ENCODE measurements around the gene LPAR1.
"Not testable (repeated sequence)": the region's sequence is repeated elsewhere in the genome, so short reads cannot be mapped to it uniquely, and the experiment has no call there.

The LPAR1 gene, protein sequence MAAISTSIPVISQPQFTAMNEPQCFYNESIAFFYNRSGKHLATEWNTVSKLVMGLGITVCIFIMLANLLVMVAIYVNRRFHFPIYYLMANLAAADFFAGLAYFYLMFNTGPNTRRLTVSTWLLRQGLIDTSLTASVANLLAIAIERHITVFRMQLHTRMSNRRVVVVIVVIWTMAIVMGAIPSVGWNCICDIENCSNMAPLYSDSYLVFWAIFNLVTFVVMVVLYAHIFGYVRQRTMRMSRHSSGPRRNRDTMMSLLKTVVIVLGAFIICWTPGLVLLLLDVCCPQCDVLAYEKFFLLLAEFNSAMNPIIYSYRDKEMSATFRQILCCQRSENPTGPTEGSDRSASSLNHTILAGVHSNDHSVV

DNA sequence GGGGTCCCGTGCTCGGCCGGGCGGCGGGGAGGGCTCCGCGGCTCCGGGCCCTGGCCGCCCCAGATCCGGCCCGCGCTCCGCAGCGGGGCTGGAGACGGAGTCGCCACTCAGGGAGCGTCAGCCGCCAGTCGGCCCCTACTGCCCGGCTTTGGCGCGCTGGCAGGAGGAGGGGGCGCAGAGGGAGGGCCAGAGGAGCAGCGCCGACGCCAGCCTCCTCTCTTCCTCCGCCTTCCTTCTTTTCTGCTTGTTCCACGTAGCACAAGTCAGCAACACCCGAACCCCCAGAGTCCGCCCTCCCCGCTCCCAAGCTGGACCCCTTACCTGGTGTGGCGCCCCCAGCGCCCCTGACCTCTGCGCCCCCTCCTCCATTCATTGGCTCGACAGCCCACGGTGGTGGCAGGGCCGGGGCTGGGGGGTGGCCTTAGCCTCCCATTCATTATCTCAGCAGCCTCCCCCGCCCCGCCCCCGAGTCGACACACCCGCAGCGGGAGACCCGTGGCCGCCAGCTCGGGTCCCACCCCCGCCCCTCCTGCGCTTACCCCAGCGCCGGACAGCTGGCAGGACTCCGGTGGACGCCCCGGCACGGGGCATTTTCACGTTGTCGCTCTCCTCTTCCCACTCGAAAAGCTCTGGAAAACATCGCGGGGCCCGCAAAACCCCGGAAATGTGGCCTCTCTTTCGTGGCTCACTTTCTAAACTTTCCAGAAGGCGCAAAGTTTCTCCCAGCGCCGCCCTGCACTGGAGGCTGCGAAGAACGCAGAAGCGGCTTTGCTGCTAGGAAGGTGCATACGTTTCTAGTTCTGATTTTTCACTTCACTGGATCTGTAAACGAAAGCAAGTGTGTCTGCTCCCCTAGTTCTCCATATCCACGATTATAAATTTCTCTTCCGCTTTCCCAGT lies at the start of gene LPAR1:
LPAR1 (minus strand) TSS at position 140 of the 900 bp plus-strand sequence. CDS start 66,353 bp downstream, outside the sequence.
- DNase-seq = no peak

DNA sequence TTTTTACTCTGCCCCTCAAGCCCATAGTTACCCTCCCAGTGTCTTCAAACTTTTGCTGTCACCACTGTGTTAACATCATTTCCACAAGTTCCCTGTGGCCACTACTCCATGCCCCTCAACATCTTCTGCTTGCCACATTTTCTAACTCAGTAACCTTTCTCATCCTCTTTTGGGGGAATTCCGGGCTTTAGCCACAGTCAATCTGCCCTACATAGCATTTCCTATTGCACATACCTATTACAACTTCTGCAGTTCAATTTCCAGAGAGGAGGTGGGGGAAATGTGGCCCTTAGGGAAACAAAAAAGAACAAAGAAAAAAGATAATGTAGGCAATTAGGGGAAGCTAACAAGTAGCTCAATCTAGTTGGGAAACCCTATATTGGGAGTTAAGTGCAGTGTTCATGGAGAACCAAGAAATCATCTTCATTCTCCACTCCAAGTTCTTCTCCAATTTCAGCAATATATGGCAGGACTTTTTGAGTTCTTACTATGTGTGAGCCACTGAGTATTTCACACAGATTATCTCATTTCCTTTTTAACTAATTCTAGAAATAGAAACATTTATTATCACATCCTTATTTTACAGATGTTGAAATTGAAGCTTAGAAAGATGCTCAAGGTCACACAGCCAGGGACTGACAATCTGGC lies 40.2 kb upstream of the LPAR1 start:
- no peak for DNase-seq

DNA sequence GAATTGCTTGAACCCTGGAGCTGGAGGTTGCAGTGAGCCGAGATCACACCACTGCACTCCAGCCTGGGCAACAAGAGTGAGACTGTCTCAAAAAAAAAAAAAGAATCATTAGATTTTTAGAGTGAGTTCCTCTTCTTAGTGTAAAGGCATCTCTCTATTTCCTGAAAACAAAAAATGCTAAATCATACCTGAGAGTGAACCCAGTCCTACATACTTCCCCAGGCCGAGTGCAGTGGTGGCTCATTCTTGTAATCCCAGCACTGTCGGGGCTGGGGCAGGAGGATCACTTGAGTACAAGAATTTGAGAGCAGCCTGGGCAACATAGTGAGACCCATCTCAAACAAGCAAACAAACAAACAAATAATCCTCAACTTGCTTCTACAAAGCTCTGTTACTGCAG lies 38.2 kb upstream of the LPAR1 start:
- no peak for DNase-seq

DNA sequence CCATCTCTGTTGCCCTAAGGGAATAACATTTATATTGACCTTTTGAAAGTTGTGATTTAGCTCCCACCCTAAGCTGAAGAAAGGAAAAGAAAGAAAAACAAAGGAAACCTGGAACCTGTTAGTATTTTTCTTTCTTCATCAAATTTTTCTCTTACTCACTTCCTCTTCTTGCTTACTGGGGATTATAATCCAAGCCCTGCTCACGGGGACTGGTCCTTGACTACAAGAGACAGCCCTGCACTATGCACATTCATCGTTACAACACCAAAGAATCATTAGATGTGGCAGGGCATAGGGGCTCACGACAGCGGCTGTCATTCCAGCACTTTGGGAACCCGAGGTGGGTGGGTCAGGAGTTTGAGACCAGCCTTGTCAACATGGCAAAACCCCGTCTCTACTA lies 37.8 kb upstream of the LPAR1 start:
- no peak for DNase-seq

DNA sequence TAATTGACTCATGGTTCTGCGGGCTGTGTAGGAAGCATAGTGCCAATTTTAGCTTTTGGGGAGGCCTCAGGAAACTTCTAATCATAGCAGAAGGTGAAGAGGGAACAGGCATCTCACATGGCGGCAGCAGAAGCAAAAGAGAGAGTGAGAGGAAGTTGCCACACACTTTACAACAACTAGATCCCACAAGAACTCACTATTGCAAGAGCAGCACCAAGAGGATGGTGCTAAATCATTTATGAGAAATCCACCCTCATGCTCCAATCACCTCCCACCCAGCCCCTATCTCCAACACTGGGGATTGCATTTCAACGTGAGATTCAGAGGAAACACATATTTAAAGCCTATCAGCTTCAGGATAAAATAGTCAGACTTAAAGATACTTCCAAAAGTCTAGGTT lies 36.1 kb upstream of the LPAR1 start:
- no peak for DNase-seq

DNA sequence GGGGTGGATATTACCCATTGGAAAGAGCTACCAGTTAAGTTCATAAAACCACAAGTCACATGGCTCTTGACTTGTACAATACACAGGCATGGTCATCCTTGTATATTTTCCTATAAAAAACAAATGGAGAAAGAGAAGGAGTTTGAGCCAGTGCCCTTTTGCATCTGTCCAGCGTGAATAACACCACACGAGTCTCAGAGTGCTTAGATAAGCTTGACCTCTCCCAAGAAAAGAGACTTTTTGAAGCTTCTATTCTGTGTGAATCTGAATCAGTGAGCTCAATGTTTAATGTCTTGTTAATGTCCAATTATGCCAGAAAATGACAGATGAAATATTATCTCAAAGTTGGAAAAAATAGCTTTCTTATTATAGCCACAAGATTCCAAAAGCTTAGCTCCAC lies 30.9 kb upstream of the LPAR1 start:
- DNase-seq = no peak

DNA sequence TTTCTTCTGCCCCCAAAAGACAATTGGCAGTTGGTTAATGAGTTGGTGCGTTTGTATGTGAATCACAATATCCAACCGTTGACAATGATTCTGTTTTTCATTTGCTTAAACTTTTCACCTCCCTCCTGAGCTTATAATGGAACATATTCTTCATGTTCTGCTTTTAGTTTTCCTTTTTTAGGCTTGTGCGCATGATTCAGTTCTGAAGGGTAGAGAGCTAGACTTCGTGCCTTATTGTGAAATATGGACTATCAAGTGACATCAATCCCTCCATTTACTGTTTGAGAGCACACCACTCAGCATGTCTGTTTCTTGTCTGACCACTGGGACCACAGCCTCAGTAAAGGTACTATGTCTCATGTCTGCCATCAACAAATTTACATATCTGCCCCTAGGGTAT lies 30.5 kb upstream of the LPAR1 start:
- no peak for DNase-seq

DNA sequence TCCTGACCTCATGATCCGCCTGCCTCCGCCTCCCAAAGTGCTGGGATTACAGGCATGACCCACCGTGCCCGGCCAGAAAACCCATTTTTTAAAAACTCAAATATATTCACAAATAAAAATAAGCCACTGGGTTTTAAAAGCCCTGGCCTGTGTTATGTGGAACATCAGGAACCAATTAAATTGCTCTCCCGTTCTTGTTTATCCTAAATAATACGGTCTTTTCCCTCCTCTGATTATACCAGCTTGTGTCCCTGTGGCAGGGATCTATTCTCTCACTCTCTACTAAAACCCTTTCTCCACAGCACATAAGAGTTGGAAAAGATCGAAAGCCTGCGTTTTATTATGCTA lies 30.1 kb upstream of the LPAR1 start:
- no peak for DNase-seq

DNA sequence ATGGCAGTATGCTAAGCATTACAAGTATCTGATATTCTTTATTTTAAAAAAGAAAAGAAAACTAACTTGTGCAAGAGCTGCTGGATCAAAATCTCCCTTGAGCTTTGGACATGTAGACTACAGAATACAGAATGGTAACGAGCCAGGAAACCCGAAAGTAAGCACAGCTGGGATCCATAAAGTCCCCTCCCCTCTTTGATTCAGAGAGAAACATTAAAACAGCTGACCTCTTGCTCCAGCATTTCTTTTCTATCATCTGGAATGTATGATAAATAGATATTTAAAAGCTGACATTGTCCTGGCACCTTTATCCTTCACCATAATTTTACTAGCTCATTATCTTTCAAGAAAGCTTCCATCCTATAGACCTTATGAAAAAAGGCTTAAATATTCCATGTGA lies 28.2 kb upstream of the LPAR1 start:
- no peak for DNase-seq

DNA sequence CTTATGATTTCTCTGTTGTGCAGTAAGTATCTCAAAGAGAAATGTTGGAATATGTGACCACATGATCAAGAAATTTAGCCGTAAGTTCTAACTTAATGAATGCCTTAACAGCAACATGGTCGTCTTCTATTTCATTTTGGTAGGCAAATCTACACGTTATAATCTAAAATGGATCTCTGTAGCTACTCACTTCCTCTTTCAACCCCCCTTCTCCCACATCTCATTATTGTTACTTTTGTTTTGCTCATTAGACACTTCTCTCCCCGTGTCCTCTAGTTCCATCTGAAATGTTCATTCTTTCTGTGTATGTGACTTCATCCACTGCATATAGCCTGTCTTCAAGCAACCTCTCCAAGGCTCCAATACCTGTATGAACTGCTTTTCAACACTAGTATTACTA lies 27.1 kb upstream of the LPAR1 start:
- no peak for DNase-seq

DNA sequence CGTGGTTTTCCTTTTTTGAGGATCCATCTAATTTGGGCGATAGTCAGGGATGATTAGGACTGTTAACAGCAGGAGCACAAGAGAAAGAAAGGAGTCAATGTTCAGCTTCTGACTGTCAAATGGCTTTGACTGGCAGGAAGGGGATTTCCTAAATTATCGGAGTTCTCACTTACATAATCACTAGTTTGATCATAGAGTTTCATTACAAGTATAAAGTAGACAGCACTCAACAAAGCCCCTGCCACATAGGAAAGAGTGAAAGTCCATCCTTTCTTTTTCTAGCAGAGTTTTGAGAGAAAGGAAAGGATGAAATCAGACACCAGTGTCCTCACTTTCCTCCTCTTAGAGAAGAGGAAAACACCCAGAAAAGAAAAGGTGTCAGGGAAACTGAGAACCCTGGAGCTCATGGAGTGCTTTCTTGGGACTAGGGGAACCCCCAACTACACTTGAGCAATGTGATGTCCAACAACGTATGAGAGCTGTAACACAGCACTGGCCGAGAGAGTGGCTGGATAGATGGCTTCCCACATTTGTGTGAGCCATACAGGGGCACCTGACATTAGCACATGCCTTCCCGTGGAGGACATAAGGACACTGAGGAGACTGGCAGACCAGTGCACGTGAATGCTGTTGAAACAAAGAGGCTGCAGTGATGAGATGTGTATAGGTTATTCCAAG lies 26.0 kb upstream of the LPAR1 start:
- DNase-seq = no peak

DNA sequence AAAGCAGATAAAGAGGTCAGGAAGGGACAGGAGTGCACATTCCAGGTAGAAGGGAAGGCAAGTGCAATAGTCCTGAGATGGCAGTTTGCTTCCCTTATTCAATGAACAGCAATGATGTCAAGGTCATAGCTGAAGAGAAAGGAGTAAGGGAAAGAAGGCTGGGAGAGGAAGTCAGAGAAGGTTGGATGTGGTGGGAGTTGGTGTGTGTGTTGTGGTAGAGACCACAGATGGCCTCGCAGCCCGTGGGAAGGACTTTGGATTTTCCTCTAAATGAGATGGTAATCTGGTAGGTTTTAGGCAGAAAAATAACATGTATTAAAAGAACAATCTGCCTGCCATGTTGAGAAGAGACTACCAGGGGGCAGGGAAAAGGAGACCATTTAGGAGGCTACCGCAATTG lies 25.1 kb upstream of the LPAR1 start:
- no peak for DNase-seq

DNA sequence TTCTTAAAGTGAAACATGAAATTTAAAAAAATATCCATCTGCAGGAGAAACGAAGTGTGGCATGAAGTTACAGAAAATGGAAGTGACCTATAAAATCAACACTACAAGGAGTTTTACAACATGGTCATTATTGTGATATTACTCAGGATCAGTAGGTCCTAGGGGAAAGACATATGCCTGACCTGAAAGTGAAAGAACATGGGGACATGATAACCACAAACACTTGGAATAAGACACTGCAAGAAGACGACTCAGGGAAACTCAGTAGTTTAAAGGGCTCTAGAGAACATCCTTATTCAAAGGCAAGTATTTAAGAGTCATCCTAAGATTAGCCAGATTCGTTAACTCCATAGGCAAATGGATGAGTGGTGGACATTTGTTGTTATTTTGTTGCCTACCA lies 19.9 kb upstream of the LPAR1 start:
- DNase-seq = no peak

DNA sequence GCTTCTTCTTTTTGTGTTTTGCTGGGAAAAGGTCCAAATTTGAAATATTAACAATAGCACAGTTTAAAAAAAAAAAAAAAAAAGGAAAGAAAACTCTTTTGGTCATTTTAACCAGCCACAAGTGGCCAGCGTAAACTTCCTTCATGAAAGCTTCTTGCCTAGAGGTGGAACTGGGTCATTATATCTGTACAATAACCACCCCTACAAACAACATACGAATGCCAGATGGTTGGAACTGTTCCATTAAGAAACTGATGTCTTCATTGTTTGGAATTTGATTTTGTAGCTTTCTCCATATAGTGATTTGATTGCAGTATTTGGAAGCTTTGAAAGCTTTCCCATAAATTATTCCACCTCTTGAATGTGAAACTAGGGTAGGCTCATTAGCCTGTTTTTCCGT lies 18.3 kb upstream of the LPAR1 start:
- no peak for DNase-seq

DNA sequence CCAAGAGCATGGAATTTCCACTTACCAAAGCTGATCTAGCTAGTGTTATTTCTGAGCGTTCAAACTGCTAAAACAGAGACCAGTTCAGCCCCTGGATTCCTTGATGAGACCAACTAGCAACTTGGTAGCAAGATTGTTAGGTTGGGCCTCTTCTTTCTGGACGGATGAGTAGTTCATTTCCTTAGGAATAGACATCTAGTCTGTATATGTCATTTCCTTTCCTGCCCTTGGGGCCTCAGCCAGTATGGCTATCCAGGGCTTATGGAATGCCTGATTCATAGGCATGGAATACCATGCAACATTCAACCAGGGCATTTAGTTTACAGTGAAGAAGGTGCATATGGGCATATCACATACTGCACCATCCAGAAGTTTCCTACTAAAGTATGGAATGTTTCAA lies 14.5 kb upstream of the LPAR1 start:
- no peak for DNase-seq

DNA sequence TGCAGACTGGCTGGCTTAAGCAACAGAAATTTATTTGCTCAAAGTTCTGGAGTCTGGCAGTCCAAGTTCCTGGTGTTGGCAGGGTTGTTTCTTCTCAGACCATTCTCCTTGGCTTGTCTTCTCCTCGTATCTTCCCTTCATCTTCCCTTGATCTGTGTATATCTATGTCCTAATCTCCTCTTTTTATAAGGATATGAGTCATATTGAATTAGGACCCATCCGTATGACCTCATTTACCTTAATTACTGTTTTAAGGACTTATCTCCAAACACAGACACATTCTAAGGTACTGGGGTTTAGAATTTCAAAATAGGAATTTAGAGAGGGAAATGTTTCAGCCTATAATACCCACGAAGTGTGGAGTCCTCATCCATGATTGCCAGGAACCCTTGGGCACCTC lies 13.1 kb upstream of the LPAR1 start:
- no peak for DNase-seq

DNA sequence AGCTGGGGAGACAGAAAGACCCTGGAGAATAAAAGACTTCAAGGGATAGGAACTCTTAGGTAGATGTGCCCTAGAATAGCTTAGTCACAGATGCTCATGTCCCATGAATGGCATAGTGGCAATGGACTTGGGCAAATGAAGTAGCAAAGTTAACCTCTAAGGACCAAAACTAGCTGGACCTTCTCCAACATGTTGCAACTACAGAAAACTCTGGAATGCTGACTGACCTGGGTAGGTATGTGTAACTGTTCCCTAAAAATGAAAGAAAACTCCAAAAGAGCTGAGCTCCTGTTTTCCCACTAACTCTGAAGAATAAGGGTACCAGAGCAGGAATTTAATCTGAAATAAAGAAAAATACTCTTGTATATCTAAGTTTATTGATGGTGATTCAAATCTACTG lies 12.5 kb upstream of the LPAR1 start:
- DNase-seq = no peak

DNA sequence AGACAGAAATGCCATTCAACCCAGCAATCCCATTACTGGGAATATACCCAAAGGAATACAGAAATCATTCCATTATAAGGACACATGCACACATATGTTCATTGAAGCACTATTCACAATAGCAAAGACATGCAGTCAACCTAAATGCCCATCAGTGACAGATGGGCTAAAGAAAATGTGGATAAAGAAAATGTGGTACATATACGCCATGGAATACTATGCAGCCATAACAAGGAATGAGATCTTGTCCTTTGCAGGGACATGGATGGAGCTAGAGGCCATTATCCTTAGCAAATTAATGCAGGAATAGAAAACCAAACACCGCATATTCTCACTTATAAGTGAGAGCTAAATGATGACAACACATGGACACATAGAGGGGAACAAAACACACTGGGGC lies 9.0 kb upstream of the LPAR1 start:
- DNase-seq = not testable (repeated sequence)

DNA sequence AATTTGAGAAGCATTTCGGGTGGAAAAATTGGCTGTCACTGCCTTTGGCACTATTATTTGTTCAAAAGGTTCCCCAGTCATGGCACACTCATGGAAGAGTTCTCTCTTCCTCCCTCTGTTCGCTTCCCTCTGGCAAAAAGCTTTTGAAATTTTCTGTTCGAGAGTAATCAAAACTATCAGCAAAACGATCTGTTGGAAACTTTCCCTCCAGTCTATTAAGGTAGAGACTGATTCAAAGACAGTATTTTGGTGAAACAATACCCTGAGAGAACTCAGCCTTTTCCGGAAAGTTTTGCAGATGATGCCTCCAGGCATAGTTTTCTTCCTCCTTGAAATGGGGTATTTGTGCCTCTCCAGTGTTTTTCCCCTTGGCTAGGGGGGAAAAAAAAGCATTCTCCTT lies 3.6 kb upstream of the LPAR1 start:
- DNase-seq = no peak

DNA sequence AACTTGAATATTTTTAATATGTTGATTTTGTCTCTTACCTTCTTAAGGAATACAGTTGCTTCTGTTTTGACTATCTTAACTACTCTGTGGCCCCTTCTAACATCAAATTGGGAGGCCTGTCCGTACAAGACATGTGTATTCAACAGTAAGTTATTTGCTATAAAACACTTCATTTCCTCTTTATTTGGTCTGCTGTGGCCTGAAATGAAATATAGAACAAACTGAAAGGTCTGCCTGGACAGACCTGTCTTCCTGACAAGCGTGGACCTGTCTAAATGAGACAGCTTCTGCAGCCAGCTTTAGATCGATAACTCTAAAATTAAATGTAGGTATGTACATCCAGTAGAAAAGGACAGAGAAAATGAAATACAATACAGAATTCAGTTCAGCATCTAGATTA lies 2.2 kb upstream of the LPAR1 start:
- no peak for DNase-seq

DNA sequence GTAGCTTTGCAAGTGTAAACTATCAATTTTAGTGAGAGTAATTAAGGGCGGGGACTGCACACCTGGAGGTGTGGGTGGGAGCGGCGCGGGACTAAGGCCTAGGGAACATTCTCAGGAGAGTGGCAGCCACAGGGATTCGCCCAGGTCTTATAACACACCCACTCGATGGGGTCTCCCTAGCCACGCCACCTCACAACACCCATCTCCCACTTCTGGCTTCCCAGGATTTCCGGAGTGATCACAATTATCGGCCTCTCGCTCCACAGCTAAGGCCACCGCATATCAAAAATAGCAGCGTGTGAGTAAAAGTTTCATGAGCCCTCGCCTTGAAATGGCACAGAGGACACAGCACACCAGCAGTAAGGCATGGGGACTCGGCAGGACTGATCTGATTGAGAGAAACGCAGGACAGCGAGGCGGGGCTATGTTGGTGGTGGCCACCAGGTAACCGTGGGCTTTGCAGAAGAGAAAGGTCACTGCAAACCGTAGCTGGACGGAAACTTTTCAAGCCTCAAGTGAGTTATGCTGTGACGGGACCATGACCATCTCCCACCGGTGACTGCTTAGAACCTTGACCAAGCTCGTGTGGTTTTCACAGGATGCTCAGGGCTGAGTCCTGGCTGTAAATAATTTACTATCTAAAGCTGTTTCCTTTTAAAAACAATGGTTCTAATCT lies 1.1 kb upstream of the LPAR1 start:
- no peak for DNase-seq

DNA sequence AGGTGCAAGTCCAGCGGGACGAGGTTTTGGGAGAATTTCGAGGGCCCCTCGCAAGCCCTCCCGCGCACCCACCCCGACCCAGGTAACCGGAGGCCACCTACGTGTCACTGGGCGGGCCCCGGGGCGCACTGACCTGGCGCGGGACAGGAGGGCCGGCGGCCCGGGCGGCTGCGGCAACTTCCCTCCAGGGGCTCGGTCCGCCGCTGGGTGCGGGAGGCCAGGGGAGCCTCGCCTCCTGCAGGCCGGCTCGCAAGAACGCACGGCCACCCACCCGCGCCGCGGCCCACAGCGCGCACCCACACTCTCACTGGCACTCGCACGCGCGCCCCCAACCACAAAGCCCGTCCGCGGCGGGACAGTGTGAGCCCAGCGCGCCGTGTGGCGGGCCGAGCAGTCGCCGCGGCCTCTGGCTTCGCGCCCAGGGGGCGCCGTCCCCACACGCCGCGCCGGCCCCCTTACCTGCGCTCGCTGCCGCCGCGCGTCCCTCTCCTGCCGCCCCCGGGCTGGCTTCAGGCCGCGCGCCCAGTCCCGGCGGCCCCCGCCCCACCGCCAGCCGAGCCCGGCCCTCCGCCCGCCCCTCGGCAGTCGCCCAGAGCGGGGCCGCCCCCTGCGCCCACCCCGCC lies 451 bp downstream of the LPAR1 start:
- peak in 1 of 2 experiments; percentile 19 for DNase-seq

Measured in activated T-cell treated with anti-CD3 and anti-CD28 coated beads, Interleukin-2, amount 50 U/mL, for 48 hours (primary cell).